A549 (cell line): ENCODE results near the gene PRKN.

ENCODE experiments used
- EHMT2 ChIP-seq: fragments of 200-600 bp; sonication (generic); IDR thresholded peaks from 2 replicates; pipeline ENCODE4 v1.6.1; 2016; ENCODE audit warnings: antibody characterized with exemption, low read depth, mild to moderate bottlenecking, moderate library complexity
- FOSL2 ChIP-seq, 2 experiments: fragments of 450-650 bp in 1 of 2; fragments of >200 bp in 1 of 2; sonication (Bioruptor Twin) in 1 of 2; formaldehyde crosslinking; IDR thresholded peaks; 2 replicates each; pipeline versions ENCODE4 v1.5.0 to v1.6.1; 2016 to 2020; ENCODE audit warnings: mild to moderate bottlenecking in 1 of 2, moderate library complexity in 1 of 2
- RAD21 ChIP-seq, 2 experiments: fragments of >200 bp in 1 of 2; sonication (Bioruptor Twin) in 1 of 2; formaldehyde crosslinking in 1 of 2; IDR thresholded peaks in 1 of 2; conservative IDR thresholded peaks in 1 of 2; 2 replicates in 1 of 2; 3 replicates in 1 of 2; pipeline ENCODE4 v1.6.1; 2012 to 2018; ENCODE audit warnings: inconsistent platforms in 1 of 2
- RFX5 ChIP-seq: fragments of 450-650 bp; IDR thresholded peaks from 2 replicates; pipeline ENCODE4 v1.7.1; 2014; ENCODE audit warnings: antibody characterized with exemption, mild to moderate bottlenecking, moderate library complexity
- TF ChIP-seq, protein P1 (sequence below): fragments of >200 bp; sonication (Bioruptor Twin); formaldehyde crosslinking; IDR thresholded peaks from 3 replicates; pipeline ENCODE4 v1.5.1; 2016

DNA sequence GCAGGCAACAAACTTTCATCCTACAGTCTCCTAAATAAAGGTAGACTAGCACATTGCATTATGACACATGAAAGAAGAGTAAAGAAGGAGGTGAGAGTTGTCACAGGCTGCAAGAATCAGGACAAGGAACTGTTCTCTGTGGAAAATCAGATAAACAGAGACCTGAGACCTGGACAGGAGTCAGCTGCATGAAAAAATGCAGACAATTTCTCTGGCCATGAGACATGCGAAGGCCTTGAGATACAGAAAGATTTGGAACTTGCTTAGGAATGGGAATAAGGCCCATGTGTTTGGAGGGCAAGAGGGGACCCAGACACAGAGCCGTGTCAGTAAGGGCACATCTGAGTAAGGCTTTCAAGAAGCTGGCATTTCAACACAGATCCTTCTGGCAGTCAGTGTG lies 779.1 kb downstream of the PRKN start:
- no peak for TF ChIP-seq RFX5
- TF ChIP-seq RAD21 (conservative IDR thresholded peaks at IDR 0.05 in 1 of 2, IDR thresholded peaks at IDR 0.05 in 1 of 2) = no peak
- TF ChIP-seq, protein P1, sequence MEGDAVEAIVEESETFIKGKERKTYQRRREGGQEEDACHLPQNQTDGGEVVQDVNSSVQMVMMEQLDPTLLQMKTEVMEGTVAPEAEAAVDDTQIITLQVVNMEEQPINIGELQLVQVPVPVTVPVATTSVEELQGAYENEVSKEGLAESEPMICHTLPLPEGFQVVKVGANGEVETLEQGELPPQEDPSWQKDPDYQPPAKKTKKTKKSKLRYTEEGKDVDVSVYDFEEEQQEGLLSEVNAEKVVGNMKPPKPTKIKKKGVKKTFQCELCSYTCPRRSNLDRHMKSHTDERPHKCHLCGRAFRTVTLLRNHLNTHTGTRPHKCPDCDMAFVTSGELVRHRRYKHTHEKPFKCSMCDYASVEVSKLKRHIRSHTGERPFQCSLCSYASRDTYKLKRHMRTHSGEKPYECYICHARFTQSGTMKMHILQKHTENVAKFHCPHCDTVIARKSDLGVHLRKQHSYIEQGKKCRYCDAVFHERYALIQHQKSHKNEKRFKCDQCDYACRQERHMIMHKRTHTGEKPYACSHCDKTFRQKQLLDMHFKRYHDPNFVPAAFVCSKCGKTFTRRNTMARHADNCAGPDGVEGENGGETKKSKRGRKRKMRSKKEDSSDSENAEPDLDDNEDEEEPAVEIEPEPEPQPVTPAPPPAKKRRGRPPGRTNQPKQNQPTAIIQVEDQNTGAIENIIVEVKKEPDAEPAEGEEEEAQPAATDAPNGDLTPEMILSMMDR = no peak
- TF ChIP-seq EHMT2 = no peak
- TF ChIP-seq FOSL2 (IDR thresholded peaks at IDR 0.05) = no peak
- no peak for TF ChIP-seq FOSL2 (CRISPR knock-in tag; IDR thresholded peaks at IDR 0.05)
